HG03103 (cell line): ENCODE measurements around the gene CTNNA1.
"Not testable (repeated sequence)": the region's sequence is repeated elsewhere in the genome, so short reads cannot be mapped to it uniquely, and the experiment has no call there.

ENCODE experiments used
- ATAC-seq: cut with Tn5 transposase; IDR thresholded peaks from one replicate; pipeline ENCODE4 v1.9.1; 2021; ENCODE audit warnings: low read depth; ENCODE audit not compliant: unreplicated experiment

Gene CTNNA1, protein sequence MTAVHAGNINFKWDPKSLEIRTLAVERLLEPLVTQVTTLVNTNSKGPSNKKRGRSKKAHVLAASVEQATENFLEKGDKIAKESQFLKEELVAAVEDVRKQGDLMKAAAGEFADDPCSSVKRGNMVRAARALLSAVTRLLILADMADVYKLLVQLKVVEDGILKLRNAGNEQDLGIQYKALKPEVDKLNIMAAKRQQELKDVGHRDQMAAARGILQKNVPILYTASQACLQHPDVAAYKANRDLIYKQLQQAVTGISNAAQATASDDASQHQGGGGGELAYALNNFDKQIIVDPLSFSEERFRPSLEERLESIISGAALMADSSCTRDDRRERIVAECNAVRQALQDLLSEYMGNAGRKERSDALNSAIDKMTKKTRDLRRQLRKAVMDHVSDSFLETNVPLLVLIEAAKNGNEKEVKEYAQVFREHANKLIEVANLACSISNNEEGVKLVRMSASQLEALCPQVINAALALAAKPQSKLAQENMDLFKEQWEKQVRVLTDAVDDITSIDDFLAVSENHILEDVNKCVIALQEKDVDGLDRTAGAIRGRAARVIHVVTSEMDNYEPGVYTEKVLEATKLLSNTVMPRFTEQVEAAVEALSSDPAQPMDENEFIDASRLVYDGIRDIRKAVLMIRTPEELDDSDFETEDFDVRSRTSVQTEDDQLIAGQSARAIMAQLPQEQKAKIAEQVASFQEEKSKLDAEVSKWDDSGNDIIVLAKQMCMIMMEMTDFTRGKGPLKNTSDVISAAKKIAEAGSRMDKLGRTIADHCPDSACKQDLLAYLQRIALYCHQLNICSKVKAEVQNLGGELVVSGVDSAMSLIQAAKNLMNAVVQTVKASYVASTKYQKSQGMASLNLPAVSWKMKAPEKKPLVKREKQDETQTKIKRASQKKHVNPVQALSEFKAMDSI

DNA sequence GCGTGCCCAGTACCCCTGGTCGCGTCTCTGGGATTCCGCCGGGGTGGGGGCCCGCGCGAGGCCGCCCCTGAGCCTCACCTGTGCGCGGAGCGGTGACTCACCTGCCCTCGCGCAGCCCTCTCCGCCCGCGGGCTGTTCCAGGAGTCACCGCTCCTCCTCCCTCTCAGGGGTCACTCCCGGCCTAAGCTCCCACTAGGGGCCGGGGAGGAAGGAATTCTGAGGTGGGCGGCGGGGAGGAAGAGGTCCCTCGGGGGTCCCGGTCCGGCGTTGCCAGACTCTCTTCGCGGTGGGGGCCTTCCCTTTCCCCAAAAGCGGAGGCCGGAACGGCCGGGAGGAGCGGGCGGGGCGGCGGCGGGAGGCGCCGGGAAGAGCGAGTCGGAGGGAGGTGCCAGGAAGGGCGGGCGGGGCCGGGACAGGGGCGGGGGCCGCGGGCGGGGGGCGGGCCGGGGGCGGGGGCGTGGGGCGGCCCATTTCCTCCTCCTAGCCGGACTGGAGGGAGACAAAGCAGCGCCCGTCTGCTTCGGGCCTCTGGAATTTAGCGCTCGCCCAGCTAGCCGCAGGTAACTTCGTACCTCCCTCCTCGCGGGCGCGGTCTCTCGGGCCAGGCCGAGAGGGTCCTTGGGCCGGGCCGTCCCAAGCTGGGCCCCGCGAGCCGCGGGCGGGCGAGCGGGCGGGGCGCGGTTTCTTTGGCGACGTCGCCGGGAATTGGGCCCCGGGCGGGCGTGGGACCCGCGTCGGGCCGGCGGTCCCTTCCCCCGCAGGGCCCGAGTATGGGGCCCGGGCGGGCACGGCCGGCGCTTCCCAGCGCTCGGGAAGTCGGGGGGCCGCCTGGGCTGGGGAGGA lies at the start of gene CTNNA1:
Gene CTNNA1 (plus strand): TSS at position 475 of the 843 bp plus-strand sequence. CDS start 28,500 bp downstream, outside the sequence.
- ATAC-seq, result no peak

DNA sequence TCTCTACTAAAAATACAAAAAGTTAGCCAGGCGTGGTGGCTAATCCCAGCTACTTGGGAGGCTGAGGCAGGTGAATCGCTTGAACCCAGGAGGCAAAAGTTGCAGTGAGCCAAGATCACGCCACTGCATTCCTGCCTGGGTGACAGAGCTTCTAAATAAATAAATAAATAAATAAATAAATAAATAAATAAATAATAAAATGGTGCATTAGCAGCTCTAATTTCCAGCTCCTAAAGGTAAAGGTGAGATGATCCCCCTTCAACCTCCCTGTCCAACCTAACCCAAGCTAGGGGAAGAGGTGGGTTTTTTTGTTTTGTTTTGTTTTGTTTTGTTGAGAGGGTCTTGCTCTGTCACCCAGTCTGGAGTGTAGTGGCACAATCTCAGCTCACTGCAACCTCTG lies 49.4 kb upstream of the CTNNA1 start:
- ATAC-seq, result not testable (repeated sequence)

DNA sequence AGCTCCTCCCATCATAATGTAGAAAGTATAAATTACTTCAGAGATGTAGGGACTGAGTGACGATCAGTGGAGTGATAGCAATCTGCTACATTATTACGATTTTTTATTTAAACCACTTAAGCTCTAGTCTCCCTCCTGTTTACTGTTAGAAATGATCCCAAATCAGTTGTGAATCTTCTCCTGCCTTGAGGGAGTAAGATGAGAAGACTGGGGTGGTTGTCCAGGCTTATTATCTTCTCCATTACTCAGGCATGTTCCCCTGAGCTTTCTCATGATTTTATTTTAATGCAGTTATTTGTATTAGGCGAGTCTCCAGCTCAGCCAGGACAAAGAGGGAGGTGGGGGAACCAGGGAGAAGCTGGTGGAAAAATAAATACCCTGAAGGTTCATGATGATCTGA lies 48.2 kb upstream of the CTNNA1 start:
- no peak for ATAC-seq

DNA sequence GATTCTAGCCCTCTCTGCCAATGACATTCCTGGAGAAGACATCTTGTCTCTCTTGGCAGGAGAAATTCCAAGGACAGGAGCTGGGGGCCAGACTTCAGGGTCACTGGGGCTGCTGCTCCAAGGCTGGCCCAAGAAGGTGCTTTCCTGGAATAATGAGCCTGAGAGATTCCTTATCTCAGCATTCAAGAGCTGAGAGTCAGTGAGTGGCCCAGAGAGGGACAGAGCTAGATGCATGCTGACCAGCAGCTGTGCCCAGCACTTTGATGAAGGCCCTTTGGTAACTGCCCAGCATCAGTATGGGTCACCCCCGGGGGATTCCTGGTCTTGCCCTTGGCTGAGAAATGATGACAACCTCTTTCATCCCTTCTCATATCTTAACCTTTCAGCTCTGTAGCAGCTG lies 47.7 kb upstream of the CTNNA1 start:
- no peak for ATAC-seq

DNA sequence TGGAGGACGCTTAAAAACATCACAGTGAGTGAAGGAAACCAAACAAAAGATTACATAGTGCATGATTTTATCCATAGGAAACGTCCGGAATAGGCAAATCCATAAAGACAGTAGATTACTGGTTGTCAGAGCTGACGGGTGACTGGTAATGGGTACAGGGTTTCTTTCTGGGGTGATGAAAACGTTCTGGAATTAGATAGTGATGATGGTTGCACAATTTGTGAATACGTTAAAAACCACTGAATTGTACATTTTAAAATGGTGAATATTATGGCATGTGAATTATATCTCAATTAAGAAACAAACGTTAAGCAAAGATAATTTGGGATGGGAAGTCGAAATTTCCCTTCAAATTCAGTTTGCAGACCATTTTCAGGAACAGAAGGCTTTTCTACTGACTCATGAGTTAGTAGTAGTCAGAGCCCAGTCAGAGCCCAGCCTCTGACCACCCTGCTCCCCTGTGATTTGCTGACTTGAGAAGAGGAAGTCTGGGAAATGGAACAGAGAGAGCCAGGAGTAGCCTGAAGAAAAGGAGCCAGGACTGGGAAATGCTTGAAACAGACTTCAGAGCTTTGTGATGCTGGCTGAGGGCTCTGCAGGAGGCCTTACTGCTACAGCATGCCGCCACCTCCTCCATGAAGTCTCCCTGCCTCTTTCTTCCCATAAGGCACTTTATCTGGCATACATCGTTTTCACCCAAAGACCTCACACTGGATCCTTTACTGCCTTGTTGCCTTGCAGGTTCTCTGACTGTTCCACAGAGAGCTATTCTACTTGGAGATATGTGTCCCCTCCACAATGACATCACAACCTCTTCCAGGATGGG lies 46.4 kb upstream of the CTNNA1 start:
- no peak for ATAC-seq

DNA sequence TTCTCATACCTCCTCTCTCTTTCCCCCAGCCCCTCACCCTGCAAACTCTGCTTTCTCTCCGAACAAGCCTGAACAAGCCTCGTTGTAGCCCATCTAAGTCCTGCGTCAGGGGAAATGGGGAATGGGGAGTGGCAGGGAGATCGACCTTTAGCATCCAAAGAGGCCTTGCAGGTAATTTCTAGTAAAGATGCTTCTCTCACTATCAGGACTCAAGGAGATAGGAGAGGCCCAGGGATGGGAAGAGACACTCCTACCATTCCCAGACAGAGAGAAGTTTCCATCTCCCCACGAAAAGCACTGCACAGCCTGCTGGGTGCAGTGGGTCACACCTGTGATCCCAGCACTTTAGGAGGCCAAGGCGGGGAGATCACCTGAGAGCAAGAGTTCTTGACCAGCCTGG lies 44.4 kb upstream of the CTNNA1 start:
- ATAC-seq, result no peak

DNA sequence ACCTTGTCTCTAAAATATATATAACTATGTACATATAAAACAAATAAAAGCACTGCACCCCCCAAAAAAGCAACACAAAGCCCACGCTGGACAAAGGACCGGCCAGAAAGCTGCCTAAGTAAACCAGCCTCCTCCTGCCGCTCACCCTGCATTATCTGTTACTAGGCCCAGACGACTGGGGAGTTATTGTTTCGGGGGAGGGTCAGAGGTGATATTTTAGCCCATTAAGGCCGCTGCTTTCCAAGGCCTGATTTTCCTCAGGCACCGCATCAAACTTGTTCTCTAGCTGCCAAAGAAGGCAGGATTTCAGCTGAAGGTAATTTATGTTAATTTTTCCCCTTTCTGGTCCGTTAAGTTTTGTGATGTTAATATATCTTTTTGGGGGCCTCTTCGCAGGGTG lies 44.0 kb upstream of the CTNNA1 start:
- no peak for ATAC-seq

DNA sequence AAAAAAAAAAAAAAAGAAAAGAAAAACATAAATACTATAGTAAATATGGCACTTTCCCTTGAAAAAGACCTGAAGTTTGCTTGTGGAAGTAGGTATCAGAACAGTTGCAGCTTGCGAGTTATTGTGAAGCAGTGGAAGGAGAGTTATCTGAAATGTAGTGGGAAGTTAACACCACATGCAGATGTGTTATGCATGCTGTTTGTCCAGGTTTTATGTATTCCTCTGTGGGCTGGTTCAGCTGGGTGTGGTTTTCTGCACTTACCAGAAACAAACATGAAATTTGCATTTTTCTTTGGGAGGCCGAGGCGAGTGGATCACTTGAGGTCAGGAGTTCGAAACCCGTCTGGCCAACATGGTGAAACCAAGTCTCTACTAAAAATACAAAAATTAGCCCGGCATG lies 42.1 kb upstream of the CTNNA1 start:
- ATAC-seq, result no peak

DNA sequence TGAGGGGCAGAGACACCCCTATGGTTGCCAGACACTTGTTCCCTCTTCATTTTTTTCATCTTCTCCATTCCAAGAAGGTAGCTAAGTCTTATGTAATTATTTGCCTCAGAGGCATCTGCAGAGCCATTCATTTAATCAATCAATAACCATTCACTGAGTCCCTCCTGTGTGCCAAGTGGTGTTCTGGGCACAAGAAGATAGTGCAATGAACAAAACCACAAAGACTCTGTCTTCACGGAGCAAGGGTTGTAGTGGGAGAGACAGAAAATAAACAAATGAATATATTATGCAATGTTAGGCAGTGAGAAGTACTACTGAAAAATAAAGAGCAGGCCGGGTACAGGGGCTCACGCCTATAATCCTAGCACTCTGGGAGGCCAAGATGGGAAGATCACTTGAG lies 41.4 kb upstream of the CTNNA1 start:
- no peak for ATAC-seq

DNA sequence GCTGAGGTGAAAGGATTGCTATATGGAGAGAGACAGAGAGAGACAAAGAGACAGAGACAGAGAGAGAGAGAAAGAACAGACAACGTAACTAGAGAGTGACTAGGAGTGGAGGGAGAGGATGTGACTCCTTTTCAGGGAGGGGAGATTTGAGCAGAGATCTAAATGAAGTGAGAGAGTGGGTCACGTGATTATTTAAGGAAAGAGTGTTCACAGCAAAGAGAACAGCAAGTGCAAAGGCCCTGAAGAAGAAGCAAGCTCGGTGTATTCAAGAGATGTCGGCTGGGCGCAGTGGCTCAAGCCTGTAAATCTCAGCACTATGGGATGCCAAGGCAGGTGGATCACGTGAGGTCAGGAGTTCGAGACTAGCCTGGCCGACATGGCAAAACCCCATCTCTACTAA lies 40.9 kb upstream of the CTNNA1 start:
- no peak for ATAC-seq

DNA sequence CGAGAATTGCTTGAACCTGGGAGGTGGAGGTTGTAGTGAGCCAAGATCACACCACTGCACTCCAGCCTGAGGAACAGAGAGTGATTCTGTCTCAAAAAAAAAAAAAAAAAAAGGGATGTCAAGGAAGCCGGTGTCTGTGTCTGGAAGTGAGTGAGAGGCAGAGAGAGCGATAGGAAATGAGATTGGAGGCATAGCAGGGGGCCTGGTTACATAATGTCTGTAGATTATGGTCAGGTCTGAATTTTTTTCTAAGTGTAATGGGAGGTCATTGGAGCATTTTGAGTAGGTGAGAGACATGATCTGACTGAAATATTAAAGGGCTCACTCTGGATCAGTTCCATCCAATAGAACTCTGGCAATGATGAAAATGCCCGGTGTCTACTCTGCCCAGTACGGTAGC lies 40.4 kb upstream of the CTNNA1 start:
- no peak for ATAC-seq

DNA sequence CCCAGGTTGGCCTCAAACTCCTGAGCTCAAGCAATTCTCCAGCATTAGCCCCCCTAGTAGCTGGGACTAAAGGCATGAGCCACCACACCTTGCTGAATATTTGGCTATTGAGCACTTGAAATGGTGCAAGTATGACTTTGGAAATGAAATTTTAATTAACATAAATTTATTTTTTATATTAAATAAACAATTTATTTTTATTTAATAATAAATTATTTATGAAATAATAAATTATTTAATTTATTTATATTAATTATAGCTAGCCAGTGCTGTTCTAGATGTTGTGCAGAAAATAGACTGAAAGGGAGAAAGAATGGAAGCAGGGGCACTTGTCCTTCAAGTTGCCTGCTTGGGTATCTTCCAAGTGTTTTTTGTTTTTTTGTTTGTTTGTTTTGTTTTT lies 40.0 kb upstream of the CTNNA1 start:
- no peak for ATAC-seq

DNA sequence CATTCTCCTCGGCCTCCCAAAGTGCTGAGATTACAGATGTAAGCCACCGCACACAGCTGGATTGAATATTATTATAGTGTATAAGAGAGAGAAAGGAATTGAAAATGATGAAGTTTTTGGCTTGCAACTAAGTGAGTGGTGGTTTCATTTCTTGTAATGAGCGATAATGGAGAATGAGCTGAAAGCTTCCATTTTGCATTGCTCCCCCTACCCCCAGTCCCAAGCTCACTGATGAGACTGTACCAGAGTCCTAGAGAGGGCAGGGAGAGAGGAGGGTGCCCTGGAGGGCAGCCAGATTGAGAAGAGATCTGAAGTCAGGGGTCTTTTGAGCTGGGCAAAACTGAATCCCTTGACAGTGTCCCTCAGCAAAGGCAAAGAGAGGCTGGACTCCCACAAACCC lies 38.5 kb upstream of the CTNNA1 start:
- ATAC-seq, result no peak

DNA sequence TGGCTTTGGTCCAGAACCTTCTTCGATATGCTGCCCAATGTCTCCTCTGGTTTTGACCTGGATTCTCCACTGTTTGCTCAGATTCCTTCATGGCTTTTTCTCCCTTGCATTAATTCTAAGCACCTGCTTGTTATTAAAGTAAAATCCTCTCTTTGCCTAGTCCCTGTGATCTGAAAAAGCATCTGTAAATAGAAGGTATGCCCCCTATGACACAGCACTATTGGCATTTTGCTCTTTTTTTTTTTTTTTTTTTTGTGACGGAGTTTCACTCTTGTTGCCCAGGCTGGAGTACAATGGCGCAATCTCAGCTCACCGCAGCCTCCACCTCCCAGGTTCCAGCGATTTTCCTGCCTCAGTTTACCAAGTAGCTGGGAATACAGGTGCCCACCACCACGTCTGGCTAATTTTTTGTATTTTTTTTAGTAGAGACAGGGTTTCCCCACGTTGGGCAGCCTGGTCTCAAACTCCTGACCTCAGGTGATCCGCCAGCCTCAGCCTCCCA lies 37.2 kb upstream of the CTNNA1 start:
- ATAC-seq, result not testable (repeated sequence)

DNA sequence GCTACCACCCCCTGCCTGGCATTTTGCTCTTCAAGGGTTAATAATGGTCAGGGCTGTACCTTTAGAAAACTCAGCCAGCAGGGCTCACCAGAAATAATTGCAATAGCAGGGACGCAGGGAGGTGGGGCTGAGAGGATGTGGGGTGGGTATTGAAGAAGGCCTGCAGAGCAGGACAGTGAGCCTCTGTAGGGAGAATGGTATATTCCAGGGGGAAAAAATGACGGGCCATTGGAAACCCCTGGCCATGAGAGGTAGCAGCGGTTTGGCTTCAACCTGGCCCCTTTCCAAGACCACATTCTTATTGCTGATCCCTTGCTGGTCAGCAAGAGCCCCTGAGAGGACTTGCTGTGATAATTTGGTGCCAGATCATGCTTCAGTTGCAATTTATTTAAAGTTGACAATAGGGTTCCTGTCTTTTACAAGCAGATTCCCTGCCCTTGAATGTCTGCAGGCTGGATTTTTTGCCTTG lies 36.7 kb upstream of the CTNNA1 start:
- no peak for ATAC-seq

DNA sequence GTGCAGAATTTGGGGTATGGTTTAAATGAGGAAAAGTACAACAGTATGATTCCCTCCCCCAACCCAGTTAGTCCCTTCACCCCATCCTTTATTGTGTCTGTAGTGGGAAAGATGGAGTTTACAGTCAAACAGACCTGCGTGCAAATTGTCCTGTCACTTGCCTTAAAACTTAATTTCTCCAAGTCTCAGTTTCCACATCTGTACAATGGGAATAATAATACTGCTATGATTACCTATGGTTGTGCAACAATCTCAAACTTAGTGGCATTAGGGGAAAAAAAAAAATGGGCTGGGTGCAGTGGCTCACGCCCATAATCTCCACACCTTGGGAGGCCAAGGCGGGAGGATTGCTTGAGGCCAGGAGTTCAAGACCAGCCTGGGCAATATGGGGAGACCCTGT lies 35.8 kb upstream of the CTNNA1 start:
- no peak for ATAC-seq

DNA sequence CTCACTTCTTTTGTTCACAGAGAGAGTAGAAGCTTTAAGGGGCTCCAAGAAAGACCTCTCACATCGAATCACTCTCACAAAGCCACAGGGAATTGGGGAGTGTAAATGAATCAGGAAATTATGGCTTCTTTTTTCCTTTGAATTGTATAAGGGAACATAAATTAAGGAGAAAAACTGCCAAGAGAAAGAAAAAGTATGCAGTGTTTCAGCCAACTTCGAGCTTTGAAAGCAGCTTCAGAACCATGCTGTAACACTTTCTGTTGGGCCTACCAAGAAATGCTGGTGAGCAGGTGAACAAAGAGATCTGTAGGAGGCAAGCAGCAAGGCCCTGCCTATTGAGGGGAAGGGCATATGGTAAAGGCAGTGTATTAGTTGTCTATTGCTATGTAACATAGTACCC lies 33.4 kb upstream of the CTNNA1 start:
- ATAC-seq, result no peak

DNA sequence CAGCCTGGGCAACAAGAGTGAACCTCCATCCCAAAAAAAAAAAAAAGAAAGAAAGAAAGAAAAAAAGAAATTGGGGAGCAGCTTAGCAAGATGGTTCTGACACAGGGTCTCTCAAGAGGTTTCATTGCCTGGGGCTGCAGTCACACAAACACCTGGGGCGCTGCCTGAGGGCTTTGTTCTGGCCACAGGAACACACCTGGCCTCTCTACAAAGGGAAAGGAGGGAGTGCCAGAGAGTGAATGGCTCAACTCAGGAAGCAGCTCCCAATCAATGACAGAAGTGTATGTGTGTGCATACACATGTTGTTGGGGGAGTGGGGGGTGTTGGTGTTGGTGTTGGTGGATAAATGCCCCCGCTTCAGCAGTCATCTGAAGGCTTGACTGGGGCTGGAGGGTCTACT lies 32.4 kb upstream of the CTNNA1 start:
- no peak for ATAC-seq

DNA sequence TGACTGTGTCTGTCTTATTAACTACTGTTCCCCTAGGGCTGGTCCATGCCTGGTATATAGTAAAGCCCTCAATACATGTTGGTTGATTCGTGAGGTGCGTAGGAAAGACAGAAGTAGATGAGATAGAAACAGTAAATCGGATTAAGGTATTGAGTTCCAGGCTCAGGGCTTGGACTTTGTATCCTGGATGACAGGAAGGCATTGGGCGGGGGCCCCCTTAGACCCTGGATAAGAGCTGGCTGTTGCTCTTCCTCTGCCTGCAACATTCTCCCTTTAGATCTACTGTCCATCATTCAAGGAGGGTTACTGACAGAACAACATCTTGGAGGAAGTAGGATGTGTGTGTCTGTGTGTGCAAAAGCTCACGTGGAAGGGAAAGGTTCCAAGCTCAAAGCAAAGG lies 31.2 kb upstream of the CTNNA1 start:
- ATAC-seq, result no peak
